Stimulated activated CD4-positive, alpha-beta T cell treated with anti-CD3 and anti-CD28 coated beads, Interleukin-1b, Interleukin-23, amount 100 ng/mL, for 1 hour (primary cell): ENCODE measurements around the gene DDO.
"Not testable (repeated sequence)": the region's sequence is repeated elsewhere in the genome, so short reads cannot be mapped to it uniquely, and the experiment has no call there.

Experiments
- DNase-seq, 2 donors: peaks; one replicate each; pipeline ENCODE4 v3.0.0-alpha.2; 2020; ENCODE audit warnings: low read depth in 2 of 2

DDO gene

GRCh38 chr6:110367825-110368224 lies 47.5 kb downstream of the DDO start:
- DNase-seq, result no peak

- no peak for DNase-seq
Measured at GRCh38 chr6:110366975-110367374, 48.4 kb downstream of the DDO start.

DNA sequence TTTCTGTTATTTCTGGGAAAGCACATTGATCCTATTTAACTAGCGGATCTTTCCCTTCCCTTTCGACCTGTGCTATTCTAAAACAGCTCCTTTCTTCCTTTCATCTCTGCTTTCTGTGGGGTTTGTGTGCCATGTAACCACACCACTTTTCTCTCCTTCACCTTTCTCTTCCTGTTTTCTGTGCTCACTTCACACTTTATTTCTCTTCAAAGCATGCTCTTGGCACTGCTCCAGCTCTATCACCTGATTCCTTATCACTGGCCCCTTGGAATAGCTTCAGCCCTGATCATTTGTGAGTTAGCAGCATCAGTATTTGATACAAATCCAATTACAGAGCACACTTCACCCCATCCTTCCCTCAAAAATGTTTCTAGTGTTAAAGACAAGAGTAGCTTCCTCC lies 49.1 kb downstream of the DDO start:
- DNase-seq, result no peak

- no peak for DNase-seq
Measured at GRCh38 chr6:110364364-110365105, 50.8 kb downstream of the DDO start.

- no peak for DNase-seq
Measured at GRCh38 chr6:110363748-110364147, 51.6 kb downstream of the DDO start.

DNA sequence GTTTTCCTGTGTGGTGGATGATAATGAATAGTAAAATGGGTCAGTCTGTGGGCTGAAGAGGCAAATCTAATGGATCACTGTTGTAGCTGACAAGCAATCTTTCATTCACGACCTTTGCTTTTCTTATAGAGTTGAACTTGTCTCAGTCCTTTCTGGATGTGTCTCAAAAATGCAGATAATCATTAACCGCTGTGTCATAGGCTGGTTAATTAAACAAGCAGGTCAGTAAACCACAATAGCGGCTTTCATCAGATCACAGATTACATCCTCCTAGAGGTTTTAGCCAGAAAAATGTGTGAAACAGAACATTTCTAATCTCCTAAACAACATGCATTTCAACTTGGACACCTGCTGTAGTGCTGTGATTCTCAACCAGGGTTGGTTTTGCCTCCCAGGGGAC lies 54.7 kb downstream of the DDO start:
- no peak for DNase-seq

DNA sequence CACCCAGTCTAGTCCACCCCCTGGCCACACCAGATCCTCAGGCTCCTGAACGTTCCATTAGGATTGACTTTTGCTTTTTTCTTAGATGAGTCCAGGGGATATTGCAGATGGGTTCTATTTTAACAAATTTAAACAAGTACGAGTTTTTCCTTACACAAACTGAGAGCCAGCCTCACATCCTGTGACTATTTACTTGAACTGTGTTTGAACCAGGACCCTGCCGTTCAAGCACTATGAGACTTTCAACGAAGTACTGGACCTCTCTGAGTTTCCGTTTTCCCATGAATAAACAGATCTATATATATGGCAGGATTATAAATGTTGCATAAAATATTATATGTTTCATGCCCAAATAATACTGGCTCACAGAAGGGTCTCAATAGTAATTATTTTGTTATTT lies 55.8 kb downstream of the DDO start:
- DNase-seq, result no peak

DNA sequence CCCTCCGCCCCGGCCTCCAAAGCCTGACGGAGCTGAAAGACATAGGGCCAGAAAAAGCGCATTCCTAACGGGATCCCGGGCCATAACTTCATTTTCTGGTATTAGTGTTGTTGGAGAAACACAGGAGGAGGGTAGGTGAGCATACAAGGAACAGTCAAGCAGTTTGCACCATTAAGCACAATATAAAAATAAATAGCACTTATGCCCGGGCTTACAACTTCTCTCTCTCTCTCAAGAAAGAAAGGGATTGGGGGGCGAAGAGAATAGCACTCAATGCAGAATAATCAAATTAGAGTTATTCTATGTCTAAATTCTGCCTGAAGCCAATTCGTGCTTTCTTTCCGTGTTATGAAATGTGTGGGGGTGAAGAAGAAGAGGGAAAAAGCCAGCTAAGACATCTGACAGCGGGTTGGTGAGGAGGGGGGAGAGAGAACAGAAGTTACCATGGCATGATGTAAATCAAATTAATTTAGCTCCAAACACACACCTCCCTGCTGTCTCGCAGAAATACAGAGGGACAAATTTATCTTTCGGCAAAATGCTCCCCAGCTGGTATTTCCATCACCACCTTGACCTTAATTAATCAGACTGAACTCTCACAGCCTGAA lies 56.7 kb downstream of the DDO start:
- DNase-seq, result no peak

DNA sequence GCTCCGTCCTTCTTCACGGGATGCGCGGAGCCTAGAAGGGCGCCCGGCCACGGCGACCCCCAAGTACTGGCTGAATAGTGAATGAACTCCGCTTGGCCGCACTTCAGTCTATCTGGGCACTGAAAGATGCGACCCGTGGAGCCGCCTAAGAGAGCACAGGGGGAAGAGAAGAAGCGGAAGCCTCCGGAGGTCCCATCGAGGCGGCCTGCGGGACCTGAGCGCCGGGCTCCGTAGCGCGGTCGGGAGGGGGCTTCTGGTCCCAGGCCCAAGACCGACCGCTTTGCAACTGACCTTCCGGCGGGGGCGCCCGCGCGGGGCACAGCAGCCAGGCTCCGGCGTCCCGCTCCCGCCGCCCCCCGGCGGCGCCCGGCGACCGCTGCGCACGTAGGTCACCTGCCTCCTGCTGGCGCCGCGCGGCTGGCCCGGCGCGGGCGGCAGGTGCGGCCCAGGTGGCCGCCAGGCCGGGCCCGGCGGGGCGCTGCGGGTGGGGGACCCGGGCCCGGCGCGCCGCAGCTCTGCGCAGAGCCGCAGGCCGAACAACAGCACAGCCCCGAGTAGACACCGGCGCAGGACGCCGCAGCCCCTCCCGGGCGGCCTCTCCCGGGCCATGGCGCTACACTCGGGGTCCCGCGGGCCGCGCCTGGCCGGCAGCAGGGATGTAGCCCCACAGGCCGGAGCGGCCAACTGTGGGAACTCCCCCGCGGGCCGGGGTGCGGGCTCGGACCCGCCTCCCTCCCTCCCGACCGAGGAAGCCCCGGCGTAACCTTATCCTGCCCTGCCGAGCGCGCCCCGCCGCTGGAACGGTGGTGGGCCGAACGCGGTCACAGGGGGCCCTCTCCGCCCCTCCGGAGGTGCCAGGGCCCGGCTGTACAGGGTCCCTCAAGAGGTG lies 57.5 kb downstream of the DDO start, which contains the start of gene METTL24:
Gene METTL24, minus strand, starts transcription at position 686 of the 889 bp plus-strand sequence. Its CDS starts 77 bp downstream, at position 609.
- no peak for DNase-seq

- DNase-seq, result no peak
Measured at GRCh38 chr6:110357298-110357663, 58.1 kb downstream of the DDO start.

DNA sequence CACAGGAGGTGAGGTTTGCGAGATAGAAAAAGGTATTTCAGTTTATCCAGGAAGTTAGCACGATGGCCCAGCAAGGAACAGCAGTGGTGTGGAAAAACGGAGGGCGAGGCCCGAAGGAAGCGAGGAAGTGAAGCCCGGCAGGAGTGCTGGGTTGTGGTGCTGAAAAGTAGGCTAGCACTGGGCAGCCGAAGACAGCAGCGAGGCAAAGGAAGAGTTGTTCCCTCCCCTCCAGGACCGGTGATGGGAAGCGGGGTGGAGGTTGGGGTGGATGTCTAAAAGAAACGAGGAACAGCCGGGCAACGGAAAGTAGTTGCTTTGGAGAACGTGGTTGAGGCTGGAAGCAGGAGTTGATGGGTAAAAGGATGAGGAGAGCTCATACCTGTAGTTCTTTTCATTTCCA lies 58.6 kb downstream of the DDO start:
- no peak for DNase-seq

DNA sequence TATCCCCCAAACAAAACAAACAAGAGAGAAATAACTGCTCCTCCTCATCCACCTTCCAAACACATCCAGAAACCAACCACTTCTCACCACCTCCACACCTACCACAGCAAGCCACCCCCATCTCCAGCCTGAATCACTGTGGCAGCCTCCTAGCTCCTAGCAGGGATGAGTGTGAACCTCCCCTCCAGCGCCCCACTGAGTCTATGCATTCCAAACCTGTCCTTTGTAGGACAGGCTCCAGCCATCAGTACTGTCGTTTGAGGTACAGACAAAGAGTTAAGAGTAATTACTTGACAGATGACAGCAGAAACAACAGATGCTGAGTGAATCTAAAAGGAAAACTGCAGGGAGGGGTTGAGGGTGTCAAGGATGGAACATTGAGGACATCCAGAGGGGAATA lies 59.6 kb downstream of the DDO start:
- DNase-seq, result no peak

DNA sequence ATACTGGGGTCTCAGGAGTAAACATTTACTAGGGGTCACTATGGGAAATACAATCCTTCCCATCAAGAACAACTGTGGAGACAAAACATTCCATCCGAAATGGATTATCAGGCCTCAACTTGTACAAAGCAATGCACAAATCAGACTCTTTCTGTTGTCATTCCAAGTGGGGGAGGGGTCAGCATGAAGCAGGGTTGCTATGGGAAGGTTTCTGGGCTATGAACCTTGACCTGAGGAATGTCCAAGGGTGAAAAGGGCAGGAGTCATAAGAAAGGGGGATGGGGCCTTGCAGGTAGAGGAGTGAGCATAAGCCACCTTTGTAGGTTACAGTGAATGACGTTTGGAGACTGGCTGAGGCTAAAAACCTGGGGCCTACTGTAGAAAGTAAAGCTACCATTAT lies 60.4 kb downstream of the DDO start:
- no peak for DNase-seq

DNA sequence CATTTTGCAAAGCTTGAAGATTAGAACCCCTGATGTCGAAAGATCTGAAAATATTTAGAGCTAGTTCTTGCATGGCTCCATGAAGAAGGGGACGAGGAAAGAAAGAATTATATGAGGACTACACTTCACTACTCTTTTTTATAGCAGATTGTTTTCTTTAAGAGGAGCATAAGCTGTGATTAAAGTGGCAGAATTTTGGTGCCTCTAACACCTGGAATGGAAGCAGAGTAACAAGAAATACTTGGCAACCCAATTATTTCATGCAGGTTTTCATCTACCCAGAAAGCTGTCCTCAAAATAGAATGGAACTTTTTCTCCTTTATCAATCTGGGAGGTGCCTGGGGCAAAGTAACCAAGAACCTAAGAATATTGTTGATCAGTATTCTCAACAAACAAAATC lies 61.2 kb downstream of the DDO start:
- no peak for DNase-seq

GRCh38 chr6:110353457-110354001 lies 61.8 kb downstream of the DDO start:
- no peak for DNase-seq

DNA sequence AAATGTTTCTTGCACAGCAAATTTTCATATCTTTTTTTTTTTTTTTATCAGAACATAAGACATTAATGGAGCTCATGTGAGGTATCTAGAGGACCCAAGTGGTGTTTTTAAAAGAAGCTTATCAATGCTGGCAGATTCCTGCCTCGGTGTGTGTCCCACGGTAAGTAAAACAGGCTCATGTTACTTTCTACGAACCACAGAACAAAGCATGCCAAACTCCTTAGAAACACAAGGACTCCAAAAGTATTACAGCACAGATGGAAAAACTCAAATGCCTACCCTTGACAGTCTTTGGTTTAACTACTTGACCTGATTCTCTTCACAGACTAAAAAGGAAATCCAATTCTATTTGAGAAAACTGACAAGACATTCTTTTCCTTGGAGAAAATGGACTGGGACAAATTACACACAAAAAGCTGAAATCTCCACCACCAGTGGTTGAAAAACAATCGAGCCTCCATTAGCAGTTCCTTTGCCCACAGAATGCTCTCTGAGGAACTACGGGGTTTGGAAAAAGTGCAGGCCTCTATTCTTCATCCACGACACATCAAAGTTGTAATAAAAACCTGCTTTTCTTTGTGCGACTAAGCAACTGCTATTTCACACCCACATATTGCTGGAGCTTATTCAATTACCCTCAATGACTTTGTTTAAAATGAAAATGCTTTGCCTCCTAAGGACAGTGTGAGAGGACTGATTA lies 62.7 kb downstream of the DDO start:
- DNase-seq, result no peak

DNA sequence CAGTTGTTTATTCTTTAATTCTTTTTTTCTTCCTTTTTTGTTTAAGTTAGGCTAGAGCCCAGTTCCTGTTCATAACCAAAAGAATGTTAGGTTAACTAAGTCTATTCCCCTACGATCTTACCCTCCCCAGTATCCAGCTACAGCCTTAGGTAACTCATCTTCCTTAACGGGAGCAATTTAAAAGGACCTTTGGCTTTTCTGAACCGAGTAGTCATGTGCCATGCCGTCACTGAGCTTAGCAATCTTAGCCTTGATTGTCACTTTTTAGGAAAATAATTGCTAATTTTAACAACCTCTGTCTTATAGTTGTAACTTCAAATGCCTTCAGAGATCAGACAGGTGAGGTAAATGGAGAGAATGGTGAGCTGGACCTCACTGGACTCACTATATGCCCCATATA lies 63.4 kb downstream of the DDO start:
- DNase-seq, result no peak

GRCh38 chr6:110351546-110351945 lies 63.8 kb downstream of the DDO start:
- DNase-seq, result no peak

GRCh38 chr6:110350593-110350992 lies 64.8 kb downstream of the DDO start:
- not testable (repeated sequence) for DNase-seq

DNA sequence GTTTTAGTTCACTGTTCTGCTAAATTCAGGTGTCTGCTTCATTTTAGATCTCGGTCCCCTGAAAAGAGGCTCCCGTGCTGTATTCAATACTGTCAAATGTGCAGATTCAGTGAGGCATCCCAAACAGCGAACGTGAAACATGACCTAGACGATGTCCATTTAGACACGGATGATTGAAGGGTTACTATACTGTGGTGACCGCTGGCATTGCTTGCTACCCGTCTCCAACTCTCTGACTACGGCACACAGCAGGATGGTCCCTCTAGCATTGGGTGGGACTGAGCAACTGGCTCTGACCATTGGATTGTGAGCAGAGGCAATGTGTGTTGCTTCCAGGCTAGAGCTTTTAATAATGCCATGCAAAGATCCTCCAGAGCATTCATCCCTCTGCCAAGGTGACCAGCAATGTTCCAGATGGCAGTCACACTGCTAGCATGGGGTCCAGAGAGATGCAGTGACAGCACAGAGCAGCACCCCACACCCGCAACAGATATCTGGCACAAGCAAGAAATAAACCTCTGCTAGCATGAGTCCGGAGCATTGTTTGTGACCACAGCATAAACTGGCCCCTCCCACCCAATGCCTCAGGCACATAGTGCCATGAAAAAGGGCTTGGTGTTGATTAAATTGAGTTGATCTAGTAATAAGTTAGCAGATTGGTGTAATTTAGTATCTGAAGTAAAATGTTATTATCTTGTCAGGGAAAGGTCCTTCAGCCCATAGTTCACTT lies 66.2 kb downstream of the DDO start:
- DNase-seq, result no peak

GRCh38 chr6:110345025-110345424 lies 70.3 kb downstream of the DDO start:
- DNase-seq, result no peak
